Cardiac fibroblast (primary cell): ENCODE measurements around the gene FAM50A.

Experiments used
- DNase-seq, 2 donors: peaks; one replicate each; pipeline versions ENCODE4 v3.0.0 to v3.0.0-alpha.2; 2010; ENCODE audit warnings: low read depth in 2 of 2
- H3K4me3 ChIP-seq, 2 donors: replicated peaks in 1 of 2; 1 replicate in 1 of 2; 2 replicates in 1 of 2; pipeline ENCODE4 v1.5.1; 2011; ENCODE audit warnings: low read depth in 2 of 2, low read length in 2 of 2, mild to moderate bottlenecking in 2 of 2, moderate library complexity in 1 of 2
- CTCF ChIP-seq: IDR thresholded peaks from one replicate; pipeline ENCODE4 v1.5.1; 2011; ENCODE audit warnings: low read depth, mild to moderate bottlenecking, low read length, inconsistent platforms

FAM50A gene

DNA sequence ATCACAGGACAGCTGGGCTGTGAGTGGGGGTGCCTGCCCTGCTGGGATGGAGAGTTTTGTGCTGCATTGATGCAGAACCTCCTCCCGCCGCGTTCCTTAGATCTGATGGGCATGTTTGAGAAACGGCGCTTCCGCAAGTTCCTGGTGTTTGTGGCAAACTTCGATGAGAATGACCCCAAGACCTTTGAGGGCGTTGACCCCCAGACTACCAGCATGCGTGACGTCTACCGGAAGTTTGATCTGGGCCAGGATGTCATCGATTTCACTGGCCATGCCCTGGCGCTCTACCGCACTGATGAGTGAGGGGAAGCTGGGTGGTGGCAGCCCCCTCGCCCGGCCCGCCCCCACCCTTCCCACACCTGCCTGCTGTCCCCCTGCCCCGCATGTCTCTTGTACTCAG, 4.1 kb upstream of the FAM50A start:
- no peak overlapping the region for H3K4me3 ChIP-seq
- DNase-seq = no peak
- TF ChIP-seq CTCF = no peak

DNA sequence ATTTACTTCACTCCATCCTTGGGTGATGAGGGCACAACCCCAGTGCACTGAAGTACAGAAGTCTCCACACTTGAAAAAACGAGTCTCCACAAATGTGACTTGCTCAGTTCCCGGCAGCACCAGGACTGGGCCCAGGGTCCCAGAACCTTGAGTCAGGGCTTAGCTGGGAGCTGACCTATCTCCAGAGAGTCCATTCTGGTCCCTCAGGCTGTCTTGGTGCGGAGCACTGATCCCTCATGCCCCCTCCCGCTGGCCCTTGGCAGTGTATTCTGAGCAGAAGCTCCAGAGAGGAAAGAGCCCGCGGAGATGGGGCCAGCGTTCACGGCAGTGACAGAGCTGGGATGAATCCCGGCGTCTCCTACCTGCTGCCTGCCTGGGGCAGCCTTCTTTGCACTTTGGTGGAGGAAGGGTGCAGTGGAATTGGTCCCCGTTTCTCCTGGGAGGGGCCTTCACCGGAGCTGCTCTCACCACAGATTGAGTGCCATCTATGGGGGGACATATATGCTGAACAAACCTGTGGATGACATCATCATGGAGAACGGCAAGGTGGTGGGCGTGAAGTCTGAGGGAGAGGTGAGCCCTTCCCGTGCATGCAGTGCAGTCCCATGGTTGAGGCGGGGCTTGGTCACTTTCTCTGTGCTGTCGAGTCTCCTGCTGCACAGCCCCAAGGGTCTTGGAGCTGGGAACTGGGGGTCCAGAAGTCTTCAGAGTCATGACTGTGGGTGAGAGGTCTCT, 3.2 kb upstream of the FAM50A start:
- H3K4me3 ChIP-seq = no peak overlapping the region
- no peak for TF ChIP-seq CTCF
- DNase-seq = no peak

DNA sequence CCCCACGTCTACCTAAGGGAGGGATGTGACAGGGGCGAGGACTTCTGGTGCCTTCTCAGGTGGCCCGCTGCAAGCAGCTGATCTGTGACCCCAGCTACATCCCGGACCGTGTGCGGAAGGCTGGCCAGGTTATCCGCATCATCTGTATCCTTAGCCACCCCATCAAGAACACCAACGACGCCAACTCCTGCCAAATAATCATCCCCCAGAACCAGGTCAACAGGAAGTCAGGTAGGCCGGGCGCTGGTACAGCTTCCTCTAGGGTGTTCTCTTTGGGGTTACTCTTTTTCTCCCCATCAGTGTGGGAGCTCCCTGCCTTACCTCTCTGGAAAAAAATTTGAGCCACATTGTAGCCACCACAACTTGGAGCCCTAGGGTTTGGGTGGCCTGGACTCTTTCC, 2.4 kb upstream of the FAM50A start:
- H3K4me3 ChIP-seq = no peak overlapping the region
- DNase-seq = no peak
- no peak for TF ChIP-seq CTCF

DNA sequence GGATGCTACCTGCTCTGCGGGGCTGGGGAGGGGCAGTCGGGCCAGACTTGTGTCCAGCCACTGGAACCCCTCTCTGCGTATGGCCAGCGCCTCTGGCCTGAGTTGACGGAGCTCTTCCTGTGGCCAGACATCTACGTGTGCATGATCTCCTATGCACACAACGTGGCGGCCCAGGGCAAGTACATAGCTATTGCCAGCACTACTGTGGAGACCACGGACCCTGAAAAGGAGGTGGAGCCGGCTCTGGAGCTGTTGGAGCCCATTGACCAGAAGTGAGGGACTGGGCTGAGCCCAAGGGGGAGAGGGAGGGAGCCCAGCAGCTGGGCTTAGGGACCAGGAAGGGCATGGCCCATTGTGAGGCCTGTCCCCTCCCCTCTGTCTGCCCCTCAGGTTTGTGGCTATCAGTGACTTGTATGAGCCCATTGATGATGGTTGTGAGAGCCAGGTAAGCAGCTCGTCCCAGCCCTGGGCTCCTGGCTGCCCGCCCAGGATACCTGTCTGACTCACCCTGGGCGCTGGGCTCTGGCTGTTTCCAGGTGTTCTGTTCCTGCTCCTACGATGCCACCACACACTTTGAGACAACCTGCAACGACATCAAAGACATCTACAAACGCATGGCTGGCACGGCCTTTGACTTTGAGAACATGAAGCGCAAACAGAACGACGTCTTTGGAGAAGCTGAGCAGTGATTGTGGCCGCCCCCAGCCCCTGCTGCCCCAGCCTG, 1.8 kb upstream of the FAM50A start:
- no peak for DNase-seq
- no peak for TF ChIP-seq CTCF
- H3K4me3 ChIP-seq = no peak overlapping the region

GRCh38 chrX:154443479-154443910, 446 bp upstream of the FAM50A start:
- no peak for TF ChIP-seq CTCF
- DNase-seq = no peak
- H3K4me3 ChIP-seq = peak overlapping the region; percentile 26 to 33

DNA sequence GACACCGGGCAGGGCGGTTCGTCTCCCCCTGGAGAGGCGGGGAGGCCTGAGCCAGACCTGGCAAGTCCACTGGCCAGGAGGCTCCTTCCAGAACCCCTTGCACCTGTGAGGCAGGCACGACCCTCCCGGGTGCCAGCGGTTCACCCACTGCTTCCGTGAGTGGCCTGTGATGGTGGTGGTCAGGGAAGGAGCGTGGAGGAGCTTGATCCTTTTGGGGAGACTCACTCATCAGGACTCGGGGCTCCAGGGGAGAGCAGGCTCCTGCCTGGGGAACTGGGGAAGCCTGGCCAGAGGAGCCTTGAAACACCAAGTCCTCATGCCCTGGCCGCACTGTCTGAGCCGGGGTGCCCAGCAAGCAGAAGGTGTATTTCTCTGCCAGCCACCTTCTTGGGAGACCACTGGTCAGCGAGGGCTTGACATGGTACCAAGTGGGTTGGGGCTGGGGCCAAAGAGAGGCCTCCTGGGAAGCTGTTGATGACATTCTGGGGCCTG, 860 bp downstream of the FAM50A start:
- no peak for TF ChIP-seq CTCF
- no peak for DNase-seq
- peak overlapping the region; percentile 67 for H3K4me3 ChIP-seq
